Fibroblast of skin of right quadriceps (primary cell): ENCODE measurements around the gene VAPB.
"Not testable (repeated sequence)": the region's sequence is repeated elsewhere in the genome, so short reads cannot be mapped to it uniquely, and the experiment has no call there.

Experiments used
- DNase-seq: peaks from one replicate; pipeline ENCODE4 v3.0.0-alpha.2; 2013

The VAPB gene

GRCh38 chr20:58388882-58389323, at the start of gene VAPB:
TSS of gene VAPB (plus strand) at chr20:58389229. CDS start at chr20:58389460, 231 bp downstream.
- DNase-seq = peak; percentile 96

- no peak for DNase-seq
These were observed 49.3 kb upstream of the VAPB start for GRCh38 chr20:58339741-58340140.

- no peak for DNase-seq
These were observed 48.9 kb upstream of the VAPB start for GRCh38 chr20:58340151-58340550.

GRCh38 chr20:58340853-58341252, 48.2 kb upstream of the VAPB start:
- DNase-seq = peak; percentile 11

GRCh38 chr20:58342104-58342945, 46.7 kb upstream of the VAPB start:
- DNase-seq = peak; percentile 72

GRCh38 chr20:58344741-58345140, 44.3 kb upstream of the VAPB start:
- peak; percentile 20 for DNase-seq

- peak; percentile 65 for DNase-seq
These were observed 39.5 kb upstream of the VAPB start for GRCh38 chr20:58349570-58349969.

- DNase-seq = no peak
These were observed 36.6 kb upstream of the VAPB start for GRCh38 chr20:58352468-58352867.

- no peak for DNase-seq
These were observed 29.6 kb upstream of the VAPB start for GRCh38 chr20:58359441-58359840.

GRCh38 chr20:58360936-58361335, 28.1 kb upstream of the VAPB start:
- no peak for DNase-seq

GRCh38 chr20:58361481-58362205, 27.4 kb upstream of the VAPB start:
- peak; percentile 79 for DNase-seq

- DNase-seq = no peak
These were observed 26.9 kb upstream of the VAPB start for GRCh38 chr20:58362206-58362516.

- DNase-seq = no peak
These were observed 26.1 kb upstream of the VAPB start for GRCh38 chr20:58362970-58363369.

GRCh38 chr20:58366866-58367265, 22.2 kb upstream of the VAPB start:
- DNase-seq = peak; percentile 26

- no peak for DNase-seq
These were observed 16.2 kb upstream of the VAPB start for GRCh38 chr20:58372806-58373205.

- not testable (repeated sequence) for DNase-seq
These were observed 15.7 kb upstream of the VAPB start for GRCh38 chr20:58373296-58373695.

- DNase-seq = no peak
These were observed 14.8 kb upstream of the VAPB start for GRCh38 chr20:58374027-58374850.

GRCh38 chr20:58374906-58375758, 13.9 kb upstream of the VAPB start:
- peak; percentile 84 for DNase-seq

GRCh38 chr20:58375759-58376352, 13.2 kb upstream of the VAPB start:
- DNase-seq = no peak

- DNase-seq = no peak
These were observed 12.0 kb upstream of the VAPB start for GRCh38 chr20:58377017-58377416.

- no peak for DNase-seq
These were observed 11.1 kb upstream of the VAPB start for GRCh38 chr20:58377766-58378401.
